HCT116 (cell line): ENCODE measurements around the gene SYT7. TPM values are rescaled to one million over a fixed set of nuclear protein-coding genes. Genes with fewer than 3 reads are reported as not detected.

ENCODE experiments used
- ATAC-seq: fragments of 200-7000 bp; cut with Tn5 transposase; 2 replicates; pipeline ENCODE4 v1.9.1; 2020; ENCODE audit warnings: mild to moderate bottlenecking, moderate library complexity
- BruUV-seq: library from RNA; stranded (reverse); fragments of 400-500 nt; replicated peaks from 2 replicates; lab custom pipeline; 2021; lab: Mats Ljungman, UMichigan
- CTCF ChIA-PET: fragments of 300-600 bp; sonication (Branson Sonifier 250); formaldehyde crosslinking; loops from one replicate; lab custom pipeline; 2021; ENCODE audit warnings: antibody characterized with exemption; lab: Charles Lee
- POLR2A ChIA-PET: fragments of 300-600, 350-600 bp; sonication (Branson Sonifier 250); formaldehyde crosslinking; loops from one replicate; lab custom pipeline; 2021; ENCODE audit warnings: antibody characterized with exemption; lab: Charles Lee
- RAD21 ChIA-PET, 2 experiments: fragments of 300-600 bp; sonication (Branson Sonifier 250); formaldehyde crosslinking; loops; one replicate each; lab custom pipeline; 2023; ENCODE audit warnings: low total read pairs in 2 of 2; ENCODE audit not compliant: uncharacterized antibody in 2 of 2, unreplicated experiment in 2 of 2, low non-redundant PET in 1 of 2; lab: Charles Lee
- DNase-seq: peaks from one replicate; pipeline ENCODE4 v3.0.0-alpha.2; 2010; ENCODE audit warnings: low read depth, low spot score
- H2AFZ ChIP-seq: fragments of 200-600 bp; shearing (Covaris generic), sonication (generic); 2 replicates; pipeline ENCODE4 v1.6.1; 2017; ENCODE audit warnings: low read depth, mixed run types, mixed read lengths, antibody characterized with exemption, low read length; ENCODE audit not compliant: poor library complexity, severe bottlenecking
- H3K27ac ChIP-seq: 2 replicates; pipeline ENCODE4 v1.5.1; 2012; ENCODE audit warnings: low read depth, low read length
- H3K27me3 ChIP-seq: fragments of 200-600 bp; sonication (generic); 2 replicates; pipeline ENCODE4 v1.6.1; 2016; ENCODE audit warnings: mixed run types, low read length, mixed read lengths; ENCODE audit not compliant: insufficient read depth
- H3K36me3 ChIP-seq, 2 experiments: fragments of 200-500 bp in 1 of 2; fragments of 200-600 bp in 1 of 2; sonication (Bioruptor generic) in 1 of 2; sonication (generic) in 1 of 2; 2 replicates each; pipeline versions ENCODE4 v1.5.1 to v1.6.1; 2014 to 2016; ENCODE audit warnings: low read length in 2 of 2, inconsistent platforms in 1 of 2, mixed read lengths in 1 of 2, mixed run types in 1 of 2; ENCODE audit not compliant: insufficient read depth in 2 of 2, control insufficient read depth in 1 of 2
- H3K4me1 ChIP-seq, 2 experiments: fragments of 200-600 bp in 1 of 2; sonication (generic) in 1 of 2; 2 replicates each; pipeline versions ENCODE4 v1.5.1 to v1.6.1; 2012 to 2017; ENCODE audit warnings: low read length in 2 of 2, inconsistent platforms in 1 of 2, mild to moderate bottlenecking in 1 of 2, mixed read lengths in 1 of 2, mixed run types in 1 of 2, moderate library complexity in 1 of 2; ENCODE audit not compliant: insufficient read depth in 2 of 2, control insufficient read depth in 1 of 2
- H3K4me2 ChIP-seq: fragments of 200-600 bp; sonication (generic); 2 replicates; pipeline ENCODE4 v1.6.1; 2017; ENCODE audit warnings: mixed run types, low read length, mixed read lengths
- H3K4me3 ChIP-seq, 2 experiments: fragments of 200-600 bp in 1 of 2; sonication (generic) in 1 of 2; replicated peaks in 1 of 2; 2 replicates each; pipeline ENCODE4 v1.5.1; 2011 to 2016; ENCODE audit warnings: low read length in 2 of 2, control low read depth in 1 of 2, low read depth in 1 of 2, mild to moderate bottlenecking in 1 of 2, mixed read lengths in 1 of 2, mixed run types in 1 of 2
- H3K79me2 ChIP-seq: fragments of 200-600 bp; sonication (generic); 2 replicates; pipeline ENCODE4 v1.6.1; 2017; ENCODE audit warnings: mild to moderate bottlenecking, mixed run types, low read length, moderate library complexity, mixed read lengths; ENCODE audit not compliant: insufficient read depth
- H3K9ac ChIP-seq: fragments of 200-600 bp; sonication (generic); 2 replicates; pipeline ENCODE4 v1.6.1; 2016; ENCODE audit warnings: low read length, mixed read lengths
- H3K9me2 ChIP-seq: fragments of 200-600 bp; sonication (generic), shearing (Covaris generic); 2 replicates; pipeline ENCODE4 v1.6.1; 2017; ENCODE audit warnings: mixed run types, mild to moderate bottlenecking, moderate library complexity; ENCODE audit not compliant: insufficient read depth
- H3K9me3 ChIP-seq, 2 experiments: fragments of 200-500 bp in 1 of 2; fragments of 200-600 bp in 1 of 2; sonication (Bioruptor generic) in 1 of 2; sonication (generic) in 1 of 2; 2 replicates each; pipeline ENCODE4 v1.6.1; 2014 to 2017; ENCODE audit warnings: low read length in 2 of 2, mixed read lengths in 2 of 2, inconsistent platforms in 1 of 2, low read depth in 1 of 2, mild to moderate bottlenecking in 1 of 2, mixed run types in 1 of 2, moderate library complexity in 1 of 2; ENCODE audit not compliant: control insufficient read depth in 1 of 2, insufficient read depth in 1 of 2
- H4K20me1 ChIP-seq: fragments of 200-600 bp; sonication (generic), shearing (Covaris generic); 2 replicates; pipeline ENCODE4 v1.6.1; 2017; ENCODE audit warnings: mixed run types, mild to moderate bottlenecking, moderate library complexity; ENCODE audit not compliant: insufficient read depth
- CBX3 ChIP-seq: IDR thresholded peaks from 2 replicates; pipeline ENCODE4 v1.6.1; 2012; ENCODE audit warnings: low read depth
- EGR1 ChIP-seq: IDR thresholded peaks from 2 replicates; pipeline ENCODE4 v1.6.1; 2012; ENCODE audit warnings: low read depth
- EZH2 ChIP-seq: fragments of 200-600 bp; sonication (generic); IDR thresholded peaks from 2 replicates; pipeline ENCODE4 v1.6.1; 2017; ENCODE audit warnings: antibody characterized with exemption, mixed run types
- EZH2phosphoT487 ChIP-seq: fragments of 200-600 bp; IDR thresholded peaks from 2 replicates; pipeline ENCODE4 v1.6.1; 2018; ENCODE audit warnings: antibody characterized with exemption, borderline replicate concordance
- FOSL1 ChIP-seq: IDR thresholded peaks from 2 replicates; pipeline ENCODE4 v1.6.1; 2012; ENCODE audit warnings: low read depth
- RAD21 ChIP-seq: IDR thresholded peaks from 2 replicates; pipeline ENCODE4 v1.6.1; 2012; ENCODE audit warnings: low read depth, mild to moderate bottlenecking
- SP1 ChIP-seq: IDR thresholded peaks from 2 replicates; pipeline ENCODE4 v1.6.1; 2012; ENCODE audit warnings: low read depth
- SRF ChIP-seq: IDR thresholded peaks from 2 replicates; pipeline ENCODE4 v1.6.1; 2012; ENCODE audit warnings: low read depth
- TCF7L2 ChIP-seq: IDR thresholded peaks from 2 replicates; pipeline ENCODE4 v1.7.0; 2011; ENCODE audit warnings: borderline replicate concordance, inconsistent platforms; ENCODE audit not compliant: insufficient read depth, insufficient read length; ENCODE audit errors: extremely low read depth
- ZFX ChIP-seq: fragments of 450-650 bp; IDR thresholded peaks from 2 replicates; pipeline ENCODE4 v1.6.1; 2017
- intact Hi-C: fragments of 100-400 bp; cut with micrococcal nuclease; formaldehyde crosslinking; loops from 2 replicates; pipeline ENCODE4 v1.10.0; 2022
- total RNA-seq: library from RNA; stranded (reverse); gene quantifications from one replicate; pipeline ENCODE4 v1.2.1, GENCODE V29; 2021; ENCODE audit not compliant: unreplicated experiment
- TF ChIP-seq, protein P1 (sequence below): IDR thresholded peaks from 2 replicates; pipeline ENCODE4 v1.6.1; 2011; ENCODE audit warnings: mild to moderate bottlenecking, low read length, moderate library complexity; ENCODE audit not compliant: insufficient replicate concordance; ENCODE audit errors: extremely low read depth
- TF ChIP-seq, protein P2 (sequence below): IDR thresholded peaks from 2 replicates; pipeline ENCODE4 v1.6.1; 2012; ENCODE audit warnings: low read depth
- TF ChIP-seq, protein P3 (sequence below): IDR thresholded peaks from 2 replicates; pipeline ENCODE4 v1.6.1; 2012

The SYT7 gene
- total RNA-seq, 1 experiment from 2014 or later = 27.4 TPM

DNA sequence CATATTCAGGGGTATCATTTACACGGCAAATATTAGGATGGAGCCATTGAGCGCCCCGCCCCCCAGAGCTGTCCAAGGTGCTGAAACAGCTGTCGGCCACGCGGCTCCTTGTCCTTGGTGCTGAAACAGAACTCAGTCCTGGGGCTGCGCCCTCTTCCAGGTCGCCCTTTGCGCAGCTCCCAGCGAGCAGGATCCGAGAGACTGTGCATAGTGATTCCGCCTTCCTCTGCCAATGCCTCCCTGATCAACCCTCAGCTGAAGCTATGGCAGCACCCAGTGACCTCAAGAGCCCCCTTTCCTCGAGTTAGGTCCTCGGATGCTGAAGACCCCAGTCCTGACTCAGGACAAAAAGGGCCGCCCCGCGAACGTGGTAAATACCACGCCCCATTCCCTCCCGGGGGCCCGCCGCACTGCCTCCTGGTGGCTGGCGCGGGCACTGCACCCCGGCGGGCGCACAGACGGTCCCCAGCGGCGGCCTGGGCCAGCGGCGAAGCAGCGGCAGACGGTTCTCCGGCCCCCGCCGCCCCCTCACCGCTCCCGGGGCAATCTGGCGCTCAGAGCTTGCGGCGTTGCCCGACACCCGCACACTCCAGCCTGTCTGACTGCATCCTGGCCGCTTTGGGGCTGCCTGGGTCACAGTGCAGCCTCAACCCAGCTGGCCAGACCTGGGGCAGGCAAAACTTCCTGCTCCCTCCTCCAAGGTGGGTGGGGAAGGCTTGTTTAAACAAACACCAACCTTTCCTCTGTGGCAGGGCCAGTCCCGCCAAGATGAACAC is 13.4 kb downstream of the SYT7 start (continued):
- TF ChIP-seq, protein P1, sequence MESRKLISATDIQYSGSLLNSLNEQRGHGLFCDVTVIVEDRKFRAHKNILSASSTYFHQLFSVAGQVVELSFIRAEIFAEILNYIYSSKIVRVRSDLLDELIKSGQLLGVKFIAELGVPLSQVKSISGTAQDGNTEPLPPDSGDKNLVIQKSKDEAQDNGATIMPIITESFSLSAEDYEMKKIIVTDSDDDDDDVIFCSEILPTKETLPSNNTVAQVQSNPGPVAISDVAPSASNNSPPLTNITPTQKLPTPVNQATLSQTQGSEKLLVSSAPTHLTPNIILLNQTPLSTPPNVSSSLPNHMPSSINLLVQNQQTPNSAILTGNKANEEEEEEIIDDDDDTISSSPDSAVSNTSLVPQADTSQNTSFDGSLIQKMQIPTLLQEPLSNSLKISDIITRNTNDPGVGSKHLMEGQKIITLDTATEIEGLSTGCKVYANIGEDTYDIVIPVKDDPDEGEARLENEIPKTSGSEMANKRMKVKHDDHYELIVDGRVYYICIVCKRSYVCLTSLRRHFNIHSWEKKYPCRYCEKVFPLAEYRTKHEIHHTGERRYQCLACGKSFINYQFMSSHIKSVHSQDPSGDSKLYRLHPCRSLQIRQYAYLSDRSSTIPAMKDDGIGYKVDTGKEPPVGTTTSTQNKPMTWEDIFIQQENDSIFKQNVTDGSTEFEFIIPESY = peak; percentile 24
- no peak for TF ChIP-seq EZH2
- TF ChIP-seq CBX3 = peak; percentile 98
- TF ChIP-seq FOSL1 = no peak

DNA sequence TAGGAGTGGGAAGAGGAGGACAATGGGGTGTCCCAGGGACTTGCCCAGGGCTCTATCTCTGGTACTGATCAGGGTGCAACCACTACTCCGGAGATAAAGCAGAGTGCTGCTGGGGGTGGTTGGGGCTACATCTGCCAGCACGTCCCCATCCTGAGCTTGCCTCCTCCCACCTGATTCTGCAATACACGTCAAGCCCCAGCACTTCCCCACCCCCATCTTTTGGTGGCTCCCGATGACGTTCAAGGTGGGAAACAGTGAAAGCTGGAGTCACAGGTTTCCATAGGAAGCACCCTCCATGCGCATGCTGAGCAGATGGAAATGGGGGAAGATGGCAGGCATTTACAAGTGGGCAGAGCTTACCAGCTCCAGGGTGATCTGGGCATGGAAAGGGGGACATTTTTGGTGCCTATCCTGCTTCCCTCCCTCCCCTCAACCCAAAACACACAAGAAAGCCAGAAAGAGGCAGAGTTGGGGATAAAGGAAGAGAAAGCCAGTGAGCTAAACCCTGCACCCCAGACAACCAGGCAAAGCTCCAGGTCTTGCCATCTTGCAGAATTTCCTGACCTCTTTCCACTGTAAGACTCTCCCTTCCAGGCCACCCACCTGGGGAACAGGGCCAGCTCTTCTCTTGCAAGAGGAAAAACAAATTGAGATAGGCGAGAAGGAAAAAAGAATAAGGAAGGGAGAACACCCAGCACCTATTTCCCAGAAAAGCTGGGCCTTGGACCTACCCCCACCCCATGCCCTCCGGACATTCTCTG is 15.8 kb downstream of the SYT7 start:
- POLR2A ChIA-PET = no interaction called here
- TF ChIP-seq TCF7L2 (no peak), SRF (no peak), EZH2phosphoT487 (no peak), ZFX (no peak), RAD21 (no peak), SP1 (no peak), EGR1 (no peak), FOSL1 (no peak)
- TF ChIP-seq, protein P2, sequence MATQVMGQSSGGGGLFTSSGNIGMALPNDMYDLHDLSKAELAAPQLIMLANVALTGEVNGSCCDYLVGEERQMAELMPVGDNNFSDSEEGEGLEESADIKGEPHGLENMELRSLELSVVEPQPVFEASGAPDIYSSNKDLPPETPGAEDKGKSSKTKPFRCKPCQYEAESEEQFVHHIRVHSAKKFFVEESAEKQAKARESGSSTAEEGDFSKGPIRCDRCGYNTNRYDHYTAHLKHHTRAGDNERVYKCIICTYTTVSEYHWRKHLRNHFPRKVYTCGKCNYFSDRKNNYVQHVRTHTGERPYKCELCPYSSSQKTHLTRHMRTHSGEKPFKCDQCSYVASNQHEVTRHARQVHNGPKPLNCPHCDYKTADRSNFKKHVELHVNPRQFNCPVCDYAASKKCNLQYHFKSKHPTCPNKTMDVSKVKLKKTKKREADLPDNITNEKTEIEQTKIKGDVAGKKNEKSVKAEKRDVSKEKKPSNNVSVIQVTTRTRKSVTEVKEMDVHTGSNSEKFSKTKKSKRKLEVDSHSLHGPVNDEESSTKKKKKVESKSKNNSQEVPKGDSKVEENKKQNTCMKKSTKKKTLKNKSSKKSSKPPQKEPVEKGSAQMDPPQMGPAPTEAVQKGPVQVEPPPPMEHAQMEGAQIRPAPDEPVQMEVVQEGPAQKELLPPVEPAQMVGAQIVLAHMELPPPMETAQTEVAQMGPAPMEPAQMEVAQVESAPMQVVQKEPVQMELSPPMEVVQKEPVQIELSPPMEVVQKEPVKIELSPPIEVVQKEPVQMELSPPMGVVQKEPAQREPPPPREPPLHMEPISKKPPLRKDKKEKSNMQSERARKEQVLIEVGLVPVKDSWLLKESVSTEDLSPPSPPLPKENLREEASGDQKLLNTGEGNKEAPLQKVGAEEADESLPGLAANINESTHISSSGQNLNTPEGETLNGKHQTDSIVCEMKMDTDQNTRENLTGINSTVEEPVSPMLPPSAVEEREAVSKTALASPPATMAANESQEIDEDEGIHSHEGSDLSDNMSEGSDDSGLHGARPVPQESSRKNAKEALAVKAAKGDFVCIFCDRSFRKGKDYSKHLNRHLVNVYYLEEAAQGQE = no peak
- TF ChIP-seq, protein P3, sequence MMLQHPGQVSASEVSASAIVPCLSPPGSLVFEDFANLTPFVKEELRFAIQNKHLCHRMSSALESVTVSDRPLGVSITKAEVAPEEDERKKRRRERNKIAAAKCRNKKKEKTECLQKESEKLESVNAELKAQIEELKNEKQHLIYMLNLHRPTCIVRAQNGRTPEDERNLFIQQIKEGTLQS = no peak
- TF ChIP-seq, protein P1 = no peak

More for the DNA sequence above, 15.8 kb downstream of the SYT7 start:
- Histone ChIP-seq H4K20me1 (peaks cover 5% of the 10 kb centered on the region; the same call in 1 of the 2 replicates), H3K9me2 (no peaks in the 10 kb centered on the region), H3K36me3 (no peaks in the 10 kb centered on the region), H3K4me3 (no peak overlapping the region), H3K27ac (no peak overlapping the region), H2AFZ (no peak overlapping the region), H3K27me3 (no peaks in the 10 kb centered on the region), H3K9me3 (no peaks in the 10 kb centered on the region), H3K4me1 (peaks cover 5 to 14% of the 10 kb centered on the region in 2 experiments; a peak in 3 of 4 replicates), H3K9ac (no peak overlapping the region), H3K4me2 (no peak overlapping the region), H3K79me2 (no peaks in the 10 kb centered on the region; the same call in 1 of the 2 replicates)
- intact Hi-C loops = no loop called here
- RAD21 ChIA-PET = no interaction called here
- BruUV-seq = no TSS peak
- CTCF ChIA-PET = no interaction called here
- DNase-seq (no peak), ATAC-seq (no peak)
